GM04504 (cell line): Measurements from ENCODE around the gene ACOX3.

Experiments
- DNase-seq: peaks from one replicate; pipeline ENCODE4 v3.0.0-alpha.2; 2012; ENCODE audit warnings: low read depth

The ACOX3 gene

DNA sequence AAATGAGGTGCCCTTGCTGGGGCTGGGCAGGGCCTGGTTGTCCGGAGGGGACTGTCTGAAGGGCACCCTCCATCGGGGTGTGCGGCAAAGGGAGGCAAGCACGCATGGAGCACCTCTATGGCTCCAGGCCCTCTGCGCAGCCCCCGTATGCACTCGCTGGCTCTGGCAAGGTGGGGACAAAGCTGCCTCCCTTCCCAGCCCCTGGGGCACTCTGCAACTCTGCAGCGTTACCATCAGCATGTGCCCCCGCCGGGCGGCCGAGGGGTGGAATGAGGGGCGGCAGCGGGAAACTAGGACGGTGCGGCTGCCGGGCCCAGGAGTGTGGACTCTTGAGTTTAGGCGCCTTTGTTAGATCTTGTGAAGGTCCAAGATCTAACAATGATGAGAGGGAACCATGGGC lies 26.5 kb upstream of the ACOX3 start:
- no peak for DNase-seq

DNA sequence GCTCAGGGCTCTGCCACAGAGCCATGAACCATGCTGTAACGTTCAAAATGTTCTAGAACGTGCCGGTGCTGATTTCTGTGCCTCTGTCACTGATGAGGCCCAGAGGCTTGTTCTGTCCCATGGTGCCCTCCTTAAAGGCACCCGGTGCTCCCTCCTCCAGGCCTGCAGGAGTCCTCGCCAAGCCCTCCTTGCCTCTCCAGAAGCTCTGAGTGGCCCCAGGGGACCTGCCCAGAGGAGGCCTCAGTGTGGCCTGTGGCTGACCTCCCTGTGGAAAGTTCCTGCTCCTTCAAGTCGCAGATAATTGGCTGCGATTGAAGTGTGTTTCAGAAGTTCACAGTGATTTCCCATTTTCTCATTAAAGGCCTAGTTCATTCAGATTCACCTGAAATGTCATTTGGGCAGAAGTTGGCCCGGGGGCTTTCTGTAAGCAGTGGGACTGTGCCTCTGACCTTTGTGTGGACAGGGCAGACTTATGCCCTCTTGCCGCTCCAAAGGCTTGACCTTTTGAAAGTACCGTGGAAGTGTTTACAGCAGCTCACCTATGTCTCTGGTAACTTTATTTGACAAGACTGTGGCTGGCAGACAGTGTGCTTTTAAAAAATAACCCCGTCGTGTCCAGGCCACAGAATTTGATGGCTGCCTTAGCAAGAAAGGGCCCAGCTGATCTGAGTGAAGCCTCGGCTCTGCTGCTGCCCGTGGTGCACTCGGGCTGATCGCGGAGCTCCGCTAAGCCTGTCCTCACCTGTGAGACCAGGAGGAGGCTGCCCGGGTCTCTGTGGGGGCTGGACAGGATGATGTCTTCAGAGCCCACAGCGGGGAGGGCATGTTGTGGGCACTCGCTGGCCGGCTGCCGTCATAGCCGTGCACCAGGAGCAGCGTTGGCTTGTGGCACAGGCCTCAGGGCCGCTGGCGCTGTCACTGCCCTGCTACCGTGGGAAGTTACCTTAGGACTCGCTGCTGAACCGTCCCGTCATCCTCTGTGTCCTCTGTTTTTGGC lies 25.4 kb upstream of the ACOX3 start:
- DNase-seq = no peak

DNA sequence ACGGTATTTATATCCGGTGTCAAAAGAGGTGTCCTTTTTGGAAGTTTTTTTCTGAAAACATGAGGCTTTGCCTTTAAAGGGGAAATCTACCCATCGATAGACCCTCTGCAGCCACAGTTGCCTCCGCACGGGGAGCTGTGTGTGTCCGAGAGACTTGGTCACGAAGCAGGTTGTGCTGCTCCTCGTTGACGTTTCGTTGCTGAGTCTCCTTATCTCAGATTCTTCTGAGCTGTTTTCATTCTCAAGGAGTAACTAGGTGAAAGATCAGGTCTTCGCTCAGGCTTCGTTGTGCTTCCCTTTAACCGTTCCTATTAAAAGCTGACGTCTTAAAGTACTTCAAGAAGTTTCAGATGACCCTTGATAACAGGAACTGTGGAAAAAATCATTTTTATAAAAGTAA lies 23.9 kb upstream of the ACOX3 start:
- no peak for DNase-seq

DNA sequence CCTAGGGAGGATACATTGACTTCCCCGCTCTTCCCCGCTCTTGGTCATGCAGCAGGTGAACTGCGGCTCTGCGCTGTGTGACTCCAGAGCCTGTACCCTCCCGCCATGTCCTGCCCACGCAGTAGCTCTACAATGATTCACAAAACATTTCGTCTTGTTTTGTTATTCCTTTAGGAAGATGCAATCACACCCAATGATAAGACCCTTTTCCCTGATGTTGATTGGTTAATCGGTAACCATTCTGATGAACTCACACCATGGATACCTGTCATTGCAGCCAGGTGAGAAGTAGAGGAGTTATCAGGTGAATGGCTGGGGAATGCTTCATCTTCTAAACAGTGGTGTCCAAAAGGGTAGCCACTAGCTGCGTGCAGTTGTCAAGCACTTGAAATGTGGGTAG lies 23.3 kb upstream of the ACOX3 start:
- DNase-seq = no peak

DNA sequence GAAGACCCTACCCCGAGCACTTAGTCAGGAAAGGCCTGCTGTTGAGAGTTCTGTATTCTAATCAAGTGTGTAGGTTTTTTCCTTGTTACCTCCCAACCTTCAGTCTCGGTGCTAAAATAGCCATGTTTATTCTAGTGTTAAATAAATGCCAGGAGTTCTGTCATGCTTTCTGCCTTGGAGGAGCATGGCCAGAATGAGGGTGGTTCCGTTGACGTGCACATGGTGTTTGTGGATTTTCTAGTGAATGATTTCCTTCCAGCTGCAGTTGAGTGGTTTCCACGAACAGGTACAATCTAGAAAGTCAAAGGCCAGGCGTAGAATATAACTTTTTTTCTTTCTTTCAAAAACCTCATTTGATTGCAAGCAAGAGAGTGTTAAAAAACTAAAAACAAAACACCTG lies 21.1 kb upstream of the ACOX3 start:
- no peak for DNase-seq

DNA sequence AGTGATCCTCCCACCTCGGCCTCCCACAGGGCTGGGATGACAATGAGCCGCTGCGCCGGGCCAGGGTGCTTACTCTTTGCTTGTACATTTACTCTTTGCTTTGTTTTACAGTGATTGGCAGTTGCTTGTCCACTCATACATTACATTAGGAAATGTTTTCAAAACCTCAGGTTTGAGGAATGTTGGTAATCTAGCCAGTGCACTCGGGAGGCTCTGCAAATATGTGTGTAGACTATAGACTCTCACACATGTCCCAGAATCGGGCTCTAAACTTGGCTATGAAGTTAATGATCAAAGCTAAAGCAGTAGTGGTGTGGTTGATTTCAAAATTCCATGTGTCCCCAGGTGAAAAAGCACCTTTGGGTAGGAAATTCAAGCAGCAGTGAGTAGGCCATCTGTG lies 20.6 kb upstream of the ACOX3 start:
- no peak for DNase-seq

DNA sequence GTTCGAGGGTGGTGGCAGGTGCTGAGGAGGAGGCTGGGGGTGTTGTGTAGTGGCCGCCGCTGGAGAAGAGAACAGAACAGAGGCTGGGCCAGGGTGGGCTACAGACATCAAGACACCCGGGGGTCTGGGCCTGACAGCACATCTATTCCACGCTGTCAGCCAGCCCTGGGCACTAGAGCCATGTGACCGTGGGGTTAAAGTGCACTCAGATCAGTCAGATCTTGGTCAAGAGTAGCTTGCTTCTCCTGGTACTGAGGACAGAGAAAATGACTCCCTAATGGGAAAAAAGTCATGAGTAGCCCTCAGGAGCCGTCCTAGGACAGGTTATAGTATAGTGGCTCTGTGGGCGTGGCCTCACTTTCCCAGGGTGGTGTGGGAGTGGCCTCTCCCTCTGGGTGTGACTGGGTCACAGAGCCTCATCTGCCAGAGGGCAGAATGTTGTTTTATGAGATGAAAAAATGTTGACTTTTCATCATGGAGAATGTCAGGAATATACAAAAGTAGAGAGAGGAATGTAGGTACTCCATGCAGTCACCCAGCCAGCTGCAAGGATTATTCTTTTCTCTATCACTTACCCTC lies 19.4 kb upstream of the ACOX3 start:
- no peak for DNase-seq

DNA sequence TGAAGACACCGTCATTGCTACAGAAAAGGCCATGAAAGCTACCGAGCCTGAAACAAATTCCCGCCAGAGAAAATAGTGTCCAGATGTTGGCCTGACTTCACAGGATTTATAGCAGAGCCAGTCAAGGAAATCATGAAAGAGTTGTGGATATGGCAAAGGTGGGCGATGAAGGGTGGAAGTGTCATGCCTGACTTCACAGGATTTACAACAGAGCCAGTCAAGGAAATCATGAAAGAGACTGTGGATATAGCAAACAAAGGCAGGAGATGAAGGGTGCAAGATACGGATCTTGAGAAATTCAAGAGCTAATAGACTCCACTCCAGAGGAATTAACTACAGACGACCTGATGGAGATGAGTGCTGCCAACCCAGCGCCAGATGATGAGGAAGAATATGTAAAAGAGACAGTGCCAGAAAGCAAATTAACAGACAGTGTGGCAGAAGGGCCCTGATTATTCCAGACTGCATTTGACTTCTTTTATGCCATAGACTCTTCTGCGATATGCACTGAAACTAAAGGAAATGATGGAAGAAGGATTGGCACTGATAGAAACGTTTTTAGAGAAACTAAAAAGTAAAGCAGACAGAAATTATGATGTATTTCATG lies 17.2 kb upstream of the ACOX3 start:
- DNase-seq = no peak

DNA sequence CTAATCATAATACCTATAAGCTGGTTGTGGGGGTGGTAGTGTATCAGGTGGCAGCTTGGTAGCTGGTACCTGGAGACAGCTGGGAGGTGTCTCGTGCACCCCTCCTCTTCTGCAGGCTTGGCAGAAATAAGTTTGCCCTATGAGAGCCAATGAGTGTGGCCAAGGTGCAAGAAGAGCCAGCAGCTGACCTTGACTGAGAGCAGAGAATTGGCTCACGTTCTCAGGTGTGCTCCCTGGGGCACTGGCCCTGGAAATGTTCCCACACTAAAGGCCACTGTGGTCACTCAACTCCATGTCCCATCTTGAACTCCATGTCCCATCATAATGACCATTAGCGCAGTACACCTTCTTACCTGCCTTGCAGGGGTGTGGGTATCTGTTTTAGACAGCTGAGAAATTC lies 13.4 kb upstream of the ACOX3 start:
- DNase-seq = no peak

DNA sequence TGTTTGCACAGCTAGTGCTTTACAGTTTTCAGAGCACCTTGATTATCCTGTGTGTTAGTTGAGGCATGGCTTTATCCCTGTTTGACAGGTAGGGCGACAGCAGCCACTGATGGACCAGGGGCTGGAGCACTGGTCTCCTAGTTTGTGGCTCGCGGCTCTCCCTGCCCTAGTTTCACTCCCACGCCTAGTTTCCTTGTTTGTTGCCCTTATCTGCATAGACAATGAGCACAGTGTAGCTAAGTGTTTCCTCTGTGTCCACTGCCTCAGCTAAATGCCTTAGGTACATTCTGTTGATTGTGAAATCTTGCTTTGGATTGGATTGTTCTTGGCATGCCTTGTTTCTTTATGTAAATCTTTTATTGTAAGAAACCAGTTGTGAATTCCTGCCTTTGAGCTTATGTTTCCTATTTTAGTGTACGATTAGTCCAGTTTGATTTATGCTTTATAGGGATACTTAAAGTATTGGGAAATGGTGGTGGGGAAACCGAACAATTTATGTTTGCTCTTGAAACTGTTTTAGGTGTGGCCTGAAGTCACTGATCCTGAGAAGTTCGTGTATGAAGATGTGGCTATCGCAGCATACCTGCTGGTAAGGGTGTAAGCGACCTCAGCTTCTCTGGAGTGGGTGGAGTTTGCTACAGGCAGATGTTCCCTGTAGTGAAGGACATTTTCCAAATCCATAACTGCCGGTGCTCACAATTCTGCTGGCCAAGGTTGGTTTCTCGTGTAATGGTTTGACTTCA lies 11.1 kb upstream of the ACOX3 start:
- DNase-seq = no peak

DNA sequence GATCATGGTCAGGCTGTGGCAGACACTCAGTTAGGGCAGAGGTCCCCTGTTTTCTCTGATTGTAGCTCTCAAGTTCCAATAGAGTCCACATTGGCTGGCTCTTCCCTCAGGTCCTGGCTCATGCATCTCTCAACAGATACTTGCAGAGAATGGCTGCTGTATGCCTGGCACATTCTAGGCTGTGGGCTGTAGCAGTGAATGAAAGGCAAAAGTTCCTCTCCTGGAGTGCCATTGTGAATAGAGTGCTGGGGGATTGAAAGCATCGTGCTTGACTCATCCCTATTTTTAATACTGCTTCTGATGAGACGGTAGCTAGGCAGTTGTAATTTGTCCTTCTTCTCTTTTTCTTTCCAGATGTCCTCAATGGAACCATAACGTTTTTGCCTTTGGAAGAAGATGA lies 5.6 kb upstream of the ACOX3 start:
- DNase-seq = no peak

DNA sequence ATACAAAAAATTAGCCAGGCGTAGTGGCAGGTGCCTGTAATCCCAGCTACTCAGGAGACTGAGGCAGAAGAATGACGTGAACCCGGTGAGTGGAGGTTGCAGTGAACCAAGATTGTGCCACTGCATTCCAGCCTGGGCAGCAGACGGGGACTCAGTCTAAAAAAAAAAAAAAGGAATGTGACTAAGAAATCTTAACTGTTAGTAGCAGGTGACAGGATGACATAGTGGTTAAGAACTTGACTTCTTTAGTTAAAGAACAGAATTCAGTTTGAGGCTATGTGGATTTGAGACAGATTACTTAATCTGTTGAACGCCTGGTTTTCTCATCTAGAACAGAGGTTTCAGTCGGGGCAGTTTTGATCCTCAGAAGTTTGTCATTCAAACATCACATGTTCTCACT lies 3.3 kb upstream of the ACOX3 start:
- no peak for DNase-seq

DNA sequence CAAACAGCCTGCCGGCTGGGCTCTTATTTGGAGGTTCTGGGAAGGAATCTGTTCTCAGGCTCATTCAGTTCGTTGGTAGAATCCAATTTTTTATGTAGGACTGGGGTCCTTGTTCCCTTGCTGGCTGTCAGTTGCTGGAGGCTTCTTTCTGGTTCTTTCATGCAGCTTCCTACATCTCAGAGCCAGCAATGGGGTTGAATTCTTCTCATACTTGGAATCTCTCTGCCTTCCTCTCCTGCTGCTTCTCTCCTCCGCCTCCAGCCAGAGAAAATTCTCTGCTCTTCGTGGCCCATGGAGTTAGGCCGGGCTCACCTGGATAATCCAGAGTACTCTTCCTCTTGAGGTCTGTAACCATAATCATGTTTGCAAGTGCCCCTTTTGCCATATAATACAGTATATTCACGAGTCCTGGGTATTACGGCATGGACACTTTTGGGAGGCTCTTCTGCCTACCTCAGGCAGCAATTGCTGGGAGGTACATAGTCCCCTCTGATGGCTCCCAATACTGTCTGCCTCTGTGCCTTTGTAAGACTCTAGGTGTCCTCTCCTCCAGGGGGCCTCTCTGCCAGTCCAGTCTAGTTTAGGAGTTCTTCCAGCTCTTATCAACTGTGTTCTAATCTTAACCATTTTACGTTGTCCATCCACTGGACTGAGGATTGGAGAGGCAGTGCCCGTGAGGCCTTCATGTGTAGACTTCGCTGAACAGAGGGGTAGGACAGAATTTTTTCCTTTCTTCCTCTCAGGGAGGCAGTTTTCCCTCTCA lies 2.3 kb upstream of the ACOX3 start:
- DNase-seq = no peak

DNA sequence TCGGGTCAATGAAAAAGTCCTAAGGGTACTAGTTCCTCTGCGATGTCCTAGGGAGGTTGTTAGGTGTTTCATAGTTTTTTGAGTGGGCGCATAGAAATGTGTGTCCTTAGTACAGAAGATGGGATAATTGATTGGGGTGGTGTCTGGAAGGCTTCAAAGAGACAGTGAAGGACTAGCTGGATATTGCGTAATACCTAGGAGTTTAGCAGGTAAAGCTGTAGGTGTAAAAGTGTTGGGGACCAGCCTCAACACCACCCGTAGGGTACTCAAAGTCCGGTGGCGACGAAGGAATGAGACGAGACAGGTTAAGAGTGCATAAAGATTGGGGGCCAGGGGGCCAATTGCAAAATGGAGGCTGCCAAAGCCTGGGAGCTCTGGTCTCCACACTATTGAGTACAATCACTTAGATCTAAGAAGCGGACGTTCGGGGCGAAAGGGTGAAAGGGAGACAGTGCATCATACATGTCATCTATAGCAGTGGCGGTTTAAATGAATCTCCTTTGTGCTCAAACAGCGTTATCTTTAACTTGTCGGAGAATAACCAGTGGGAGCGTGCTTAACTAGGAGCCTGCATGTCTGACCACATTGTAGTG lies 1.1 kb upstream of the ACOX3 start:
- no peak for DNase-seq

DNA sequence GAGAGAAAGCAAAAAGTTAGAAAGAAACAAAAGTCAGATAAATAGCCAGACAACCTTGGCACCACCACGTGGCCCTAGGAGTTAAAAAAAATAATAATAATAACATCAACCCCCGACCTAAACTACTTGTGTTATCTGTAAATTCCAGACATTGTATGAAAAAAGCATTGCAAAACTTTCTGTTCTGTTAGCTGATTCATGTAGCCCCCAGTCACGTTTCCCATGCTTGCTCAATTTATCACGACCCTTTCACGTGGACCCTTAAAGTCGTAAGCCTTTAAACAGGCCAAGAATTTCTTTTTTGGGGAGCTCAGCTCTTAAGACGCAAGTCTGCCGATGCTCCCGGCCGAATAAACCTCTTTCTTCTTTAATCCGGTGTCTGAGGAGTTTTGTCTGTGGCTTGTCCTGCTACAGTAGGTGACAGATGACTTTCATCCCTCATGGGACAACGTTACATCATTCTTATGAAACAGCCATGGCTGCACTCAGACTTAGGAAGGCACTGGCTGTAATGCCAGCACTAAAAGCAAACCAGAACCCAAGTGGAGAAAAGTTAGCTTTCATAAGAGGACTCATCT lies 520 bp downstream of the ACOX3 start:
- peak; percentile 33 for DNase-seq

DNA sequence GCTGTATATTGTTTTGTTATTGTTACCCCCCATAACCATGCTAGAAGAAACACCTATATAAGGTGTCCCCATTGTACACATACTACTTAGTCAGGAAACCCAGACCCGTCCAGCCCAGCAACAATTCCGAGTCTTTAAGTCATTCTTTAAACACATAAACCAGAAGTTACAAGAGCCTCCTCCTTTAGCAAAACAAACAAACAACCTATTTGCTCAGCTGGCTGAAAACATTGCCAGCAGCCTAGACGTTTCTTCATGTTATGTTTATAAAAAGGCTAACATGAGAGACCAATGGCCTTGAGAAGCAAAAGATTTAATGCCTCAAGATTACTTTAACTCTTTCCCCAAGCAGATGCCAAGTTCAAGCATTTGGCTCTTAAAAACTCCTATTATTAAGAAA lies 1.4 kb downstream of the ACOX3 start:
- no peak for DNase-seq

DNA sequence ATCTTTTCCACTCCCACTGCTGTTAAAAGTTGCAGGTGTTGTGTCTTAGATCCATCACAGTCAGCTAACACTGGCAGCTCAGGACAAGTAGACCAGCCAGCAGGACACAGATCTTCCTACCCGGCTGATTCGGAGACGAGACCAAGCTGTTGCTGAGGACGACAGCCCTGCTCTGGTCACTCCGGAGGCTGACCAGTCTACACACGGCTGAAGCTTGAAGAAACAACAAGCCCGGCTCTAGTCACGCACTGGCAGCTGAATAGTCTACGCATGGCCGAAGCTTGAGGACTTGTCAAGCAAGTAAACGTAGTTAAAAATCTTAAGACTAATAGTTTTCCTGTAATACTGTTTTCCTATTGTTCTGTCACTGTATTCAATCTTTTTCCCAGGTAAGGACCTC lies 1.8 kb downstream of the ACOX3 start:
- DNase-seq = no peak

DNA sequence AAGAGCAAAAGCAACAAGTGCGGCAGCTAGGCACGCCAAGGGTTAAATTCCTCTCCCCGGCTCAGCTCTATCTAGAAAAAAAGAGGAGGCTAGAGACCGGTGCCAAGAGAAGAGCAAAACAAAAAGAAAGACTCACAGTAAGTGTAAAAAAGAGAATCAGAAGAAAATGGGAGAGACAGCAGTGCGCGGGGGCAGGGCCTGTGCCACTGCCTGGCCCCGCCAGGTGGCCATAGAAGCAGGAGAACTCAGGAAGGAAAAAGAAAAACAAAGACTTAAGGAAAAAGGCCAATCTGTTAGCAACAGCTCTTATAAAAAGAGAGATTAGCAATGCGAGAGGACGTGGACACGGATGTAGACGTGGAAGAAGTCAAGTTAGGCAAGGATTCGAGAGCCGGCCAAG lies 3.2 kb downstream of the ACOX3 start:
- no peak for DNase-seq

DNA sequence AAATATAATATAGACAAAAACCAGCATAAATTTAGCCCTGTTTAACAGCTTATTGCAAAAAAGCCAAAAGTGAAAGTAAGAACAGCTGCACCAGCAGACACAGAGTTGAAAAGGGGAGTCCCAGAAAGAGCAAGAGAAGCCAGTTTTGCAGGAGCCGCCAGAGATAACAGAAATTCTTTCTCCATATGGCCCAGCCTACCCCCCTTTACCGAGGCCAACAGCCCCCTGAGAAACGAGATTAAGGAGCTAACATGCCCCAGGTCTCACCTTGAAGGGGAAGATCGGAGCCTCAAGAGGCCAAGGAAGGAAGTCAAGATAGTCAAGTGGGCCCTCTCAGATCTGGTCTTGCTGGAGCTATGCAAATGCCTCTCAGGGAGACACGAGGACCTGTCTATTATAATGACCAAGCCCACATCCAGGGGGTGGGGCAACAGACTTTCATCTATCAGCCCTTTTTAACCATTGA lies 4.8 kb downstream of the ACOX3 start:
- DNase-seq = no peak

DNA sequence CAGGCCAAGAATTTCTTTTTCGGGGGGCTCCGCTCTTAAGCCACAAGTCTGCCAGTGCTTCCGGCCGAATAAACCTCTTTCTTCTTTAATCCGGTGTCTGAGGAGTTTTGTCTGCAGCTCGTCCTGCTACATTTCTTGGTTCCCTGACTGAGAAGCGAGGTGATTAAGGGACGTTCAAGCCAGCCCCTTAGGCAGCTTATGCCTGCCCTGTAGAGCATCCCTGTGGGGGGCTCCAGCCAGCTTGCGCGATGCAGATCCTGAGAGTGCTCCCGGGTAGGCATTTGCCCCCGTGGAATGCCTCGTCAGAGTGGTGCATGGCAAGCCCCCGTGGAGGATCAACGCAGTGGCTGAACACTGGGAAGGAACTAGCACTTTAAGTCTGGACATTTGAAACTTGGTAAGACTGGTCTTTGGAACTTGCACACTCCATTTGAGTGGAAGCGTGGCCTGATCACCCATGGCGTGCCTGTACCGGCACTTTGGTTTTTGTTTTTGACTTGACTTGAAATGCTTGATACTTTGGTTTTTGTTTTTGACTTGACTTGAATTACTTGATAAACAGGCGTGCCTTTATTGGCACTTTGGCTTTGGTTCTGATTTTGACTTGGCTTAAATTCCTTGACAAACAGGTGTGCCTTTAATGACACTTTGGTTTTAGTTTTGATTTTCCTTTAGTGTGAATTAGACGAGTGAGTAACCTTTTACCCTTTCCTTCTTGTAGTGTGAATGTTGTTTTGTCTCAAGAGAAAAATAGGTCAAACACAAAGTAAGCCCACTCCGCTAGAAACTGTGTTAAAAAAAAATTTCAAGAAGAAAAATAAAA lies 6.1 kb downstream of the ACOX3 start:
- DNase-seq = no peak
